GM21390 (cell line): Measurements from ENCODE around the gene PDE8A.

ENCODE experiments used
- ATAC-seq: cut with Tn5 transposase; IDR thresholded peaks from one replicate; pipeline ENCODE4 v1.9.1; 2021; ENCODE audit not compliant: unreplicated experiment

The PDE8A gene, protein sequence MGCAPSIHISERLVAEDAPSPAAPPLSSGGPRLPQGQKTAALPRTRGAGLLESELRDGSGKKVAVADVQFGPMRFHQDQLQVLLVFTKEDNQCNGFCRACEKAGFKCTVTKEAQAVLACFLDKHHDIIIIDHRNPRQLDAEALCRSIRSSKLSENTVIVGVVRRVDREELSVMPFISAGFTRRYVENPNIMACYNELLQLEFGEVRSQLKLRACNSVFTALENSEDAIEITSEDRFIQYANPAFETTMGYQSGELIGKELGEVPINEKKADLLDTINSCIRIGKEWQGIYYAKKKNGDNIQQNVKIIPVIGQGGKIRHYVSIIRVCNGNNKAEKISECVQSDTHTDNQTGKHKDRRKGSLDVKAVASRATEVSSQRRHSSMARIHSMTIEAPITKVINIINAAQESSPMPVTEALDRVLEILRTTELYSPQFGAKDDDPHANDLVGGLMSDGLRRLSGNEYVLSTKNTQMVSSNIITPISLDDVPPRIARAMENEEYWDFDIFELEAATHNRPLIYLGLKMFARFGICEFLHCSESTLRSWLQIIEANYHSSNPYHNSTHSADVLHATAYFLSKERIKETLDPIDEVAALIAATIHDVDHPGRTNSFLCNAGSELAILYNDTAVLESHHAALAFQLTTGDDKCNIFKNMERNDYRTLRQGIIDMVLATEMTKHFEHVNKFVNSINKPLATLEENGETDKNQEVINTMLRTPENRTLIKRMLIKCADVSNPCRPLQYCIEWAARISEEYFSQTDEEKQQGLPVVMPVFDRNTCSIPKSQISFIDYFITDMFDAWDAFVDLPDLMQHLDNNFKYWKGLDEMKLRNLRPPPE

GRCh38 chr15:84981711-84982300 is at the start of gene PDE8A:
Gene PDE8A (plus strand): TSS chr15:84981856. CDS start chr15:84982163, 307 bp downstream.
- peak; percentile 33 for ATAC-seq

DNA sequence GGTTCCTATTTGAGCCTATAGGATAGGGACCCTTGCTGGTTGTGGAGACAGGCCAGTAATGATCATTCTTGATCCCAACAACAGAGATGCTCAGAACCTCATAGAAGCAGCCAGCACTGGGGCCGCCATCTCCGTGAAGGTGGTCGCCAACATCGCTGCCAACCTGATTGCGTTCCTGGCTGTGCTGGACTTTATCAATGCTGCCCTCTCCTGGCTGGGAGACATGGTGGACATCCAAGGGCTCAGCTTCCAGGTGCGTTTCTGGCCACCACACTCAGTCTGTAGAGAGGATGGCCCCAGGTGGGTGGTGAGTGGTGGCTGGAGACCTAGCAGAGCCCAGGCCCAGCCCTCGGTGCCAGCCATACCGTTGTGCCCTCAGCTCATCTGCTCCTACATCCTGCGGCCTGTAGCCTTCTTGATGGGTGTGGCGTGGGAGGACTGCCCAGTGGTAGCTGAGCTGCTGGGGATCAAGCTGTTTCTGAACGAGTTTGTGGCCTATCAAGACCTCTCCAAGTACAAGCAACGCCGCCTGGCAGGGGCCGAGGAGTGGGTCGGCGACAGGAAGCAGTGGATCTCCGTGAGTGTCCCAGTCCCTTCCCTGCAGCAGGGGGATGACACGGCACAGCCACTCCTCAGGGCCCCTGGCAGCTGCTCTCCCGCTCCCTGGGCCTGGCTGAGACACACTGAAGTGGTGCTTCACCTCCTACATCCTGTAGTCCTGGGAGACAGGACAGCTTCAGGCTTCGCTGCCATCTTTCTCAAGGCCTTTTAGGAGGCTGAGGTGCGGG is 46.5 kb upstream of the PDE8A start:
- ATAC-seq = no peak

- no peak for ATAC-seq
These were observed 44.5 kb upstream of the PDE8A start for GRCh38 chr15:84937144-84937543.

DNA sequence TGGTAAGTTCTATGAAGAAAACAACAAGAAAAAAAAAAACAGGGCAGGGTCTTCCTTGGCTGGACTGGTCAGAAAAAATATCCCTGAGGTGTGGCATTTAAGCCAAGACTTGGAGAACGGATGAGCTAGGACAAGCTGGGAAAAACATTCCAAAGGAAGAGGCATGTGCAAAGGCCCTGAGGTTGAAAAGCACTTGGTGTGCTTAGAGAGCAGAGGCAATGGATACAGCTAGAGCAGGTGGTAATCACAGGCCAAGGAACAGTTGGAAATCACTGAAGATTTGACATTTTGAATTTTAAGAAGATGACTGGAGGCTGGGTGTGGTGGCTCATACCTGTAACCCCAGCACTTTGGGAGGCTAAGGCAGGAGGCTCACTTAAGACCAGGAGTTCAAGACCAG is 42.9 kb upstream of the PDE8A start:
- ATAC-seq = no peak

- no peak for ATAC-seq
These were observed 41.3 kb upstream of the PDE8A start for GRCh38 chr15:84940399-84940798.

- no peak for ATAC-seq
These were observed 39.2 kb upstream of the PDE8A start for GRCh38 chr15:84942456-84942855.

- ATAC-seq = no peak
These were observed 37.3 kb upstream of the PDE8A start for GRCh38 chr15:84944311-84944710.

DNA sequence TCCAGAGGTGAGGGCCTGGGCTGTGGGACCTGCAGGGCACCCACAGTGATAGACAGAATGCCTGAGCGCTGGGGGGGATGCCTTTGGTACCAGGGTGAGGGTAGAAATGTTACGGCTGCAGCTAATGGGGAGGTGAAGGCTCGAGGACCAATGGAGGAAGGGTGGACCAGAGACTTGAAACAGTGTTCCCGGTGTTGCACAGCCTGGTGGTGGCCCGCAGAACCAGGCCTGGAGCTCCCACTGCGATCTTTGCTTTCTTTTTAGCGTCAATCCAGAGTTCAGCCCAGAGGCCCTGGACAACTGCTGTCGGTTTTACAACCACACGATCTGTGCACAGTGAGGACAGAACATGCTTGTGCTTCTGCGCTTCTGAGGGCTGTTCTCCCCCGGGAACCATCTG is 36.8 kb upstream of the PDE8A start:
- no peak for ATAC-seq

- ATAC-seq = no peak
These were observed 34.7 kb upstream of the PDE8A start for GRCh38 chr15:84946772-84947489.

DNA sequence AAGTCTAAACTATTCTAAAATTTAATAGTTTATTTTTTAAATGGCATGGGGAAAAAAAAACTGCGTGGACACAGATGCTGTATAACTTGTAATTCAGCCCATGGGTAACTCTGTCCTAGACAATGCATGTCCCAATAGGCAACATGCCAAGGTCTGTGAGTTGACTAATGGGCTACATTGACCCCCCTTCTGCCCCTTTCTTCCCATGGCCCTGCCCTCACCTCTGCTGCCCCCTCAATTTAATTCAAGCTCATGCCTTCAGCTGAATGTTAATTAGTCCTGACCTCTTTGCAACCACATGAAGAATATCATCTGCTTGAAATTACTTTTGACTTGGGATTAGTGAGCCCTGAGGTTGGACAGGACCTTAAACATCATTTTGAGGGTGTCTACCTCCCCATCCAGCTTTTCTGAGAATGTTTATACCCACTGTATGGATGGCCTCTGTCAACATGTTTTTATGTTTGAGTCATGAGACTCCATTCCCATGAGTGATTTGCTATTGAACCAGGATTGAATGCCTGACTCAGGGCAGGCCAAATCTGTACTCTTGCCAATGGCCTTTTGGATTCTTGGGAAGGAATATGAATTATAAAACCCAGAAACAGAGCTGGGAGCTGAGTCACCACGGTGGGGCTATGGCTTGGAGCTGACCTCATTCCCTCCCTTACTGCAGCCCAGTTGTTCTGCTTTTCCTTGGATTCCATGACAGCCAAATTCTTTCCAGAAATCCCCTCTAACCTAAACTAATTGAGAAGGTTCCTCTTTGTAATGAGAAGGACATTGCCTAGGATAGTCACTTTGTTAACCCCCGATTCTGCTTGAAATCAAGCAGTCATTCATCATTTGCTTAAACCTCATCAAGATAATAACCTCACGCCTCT is 33.5 kb upstream of the PDE8A start:
- no peak for ATAC-seq

- no peak for ATAC-seq
These were observed 32.6 kb upstream of the PDE8A start for GRCh38 chr15:84949043-84949442.

DNA sequence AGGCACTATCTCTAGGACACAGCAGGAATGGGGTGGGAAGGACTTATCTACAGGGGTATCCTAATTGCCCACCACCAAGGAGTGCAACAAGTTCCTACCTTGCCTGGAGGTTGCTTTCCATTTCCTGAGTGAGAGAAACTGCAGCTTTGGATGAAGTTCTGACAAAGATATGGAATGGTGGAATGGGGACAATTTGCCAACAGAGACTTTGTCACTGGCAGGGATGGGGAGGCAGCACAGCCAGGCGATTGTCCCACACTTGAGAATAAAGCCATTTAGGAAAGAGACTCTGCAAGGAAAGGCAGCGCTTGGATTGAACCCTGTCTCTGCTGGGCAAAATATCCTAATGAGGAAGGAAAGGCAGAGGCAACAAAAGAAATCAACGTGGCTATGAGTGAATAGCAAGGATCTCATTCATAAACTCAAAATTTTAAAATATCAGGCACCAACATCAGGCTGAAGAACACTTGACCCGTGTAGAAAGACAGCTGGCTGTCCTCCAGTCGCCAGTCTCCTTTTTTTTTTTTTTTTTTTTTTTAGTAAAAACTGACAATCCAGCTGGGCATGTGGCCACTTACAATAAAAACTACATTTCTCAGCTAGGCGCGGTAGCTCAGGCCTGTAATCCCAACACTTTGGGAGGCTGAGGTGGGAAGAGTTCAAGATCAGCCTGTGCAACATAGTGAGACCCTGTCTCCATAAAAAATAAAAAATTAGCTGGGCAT is 31.6 kb upstream of the PDE8A start:
- no peak for ATAC-seq

- no peak for ATAC-seq
These were observed 31.0 kb upstream of the PDE8A start for GRCh38 chr15:84950570-84951111.

DNA sequence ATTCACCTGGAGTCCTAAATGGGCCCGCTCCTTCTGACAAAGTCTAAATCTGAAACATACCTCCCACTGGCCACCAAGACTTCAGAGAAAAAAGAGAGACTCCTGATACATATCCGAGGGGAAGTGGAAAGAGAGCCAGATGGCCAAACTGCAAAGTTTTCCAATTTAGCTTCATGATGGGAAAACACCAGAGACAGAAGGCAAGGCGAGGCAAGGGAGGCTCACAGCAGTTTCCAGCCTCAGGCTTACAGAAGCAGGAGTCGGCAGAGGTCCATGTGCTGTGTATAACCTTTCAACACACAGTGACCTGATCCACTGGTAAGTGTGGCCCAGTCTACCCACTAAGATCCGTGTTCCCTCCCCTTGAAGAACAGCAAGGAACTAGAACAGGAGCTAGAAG is 29.9 kb upstream of the PDE8A start:
- ATAC-seq = no peak

DNA sequence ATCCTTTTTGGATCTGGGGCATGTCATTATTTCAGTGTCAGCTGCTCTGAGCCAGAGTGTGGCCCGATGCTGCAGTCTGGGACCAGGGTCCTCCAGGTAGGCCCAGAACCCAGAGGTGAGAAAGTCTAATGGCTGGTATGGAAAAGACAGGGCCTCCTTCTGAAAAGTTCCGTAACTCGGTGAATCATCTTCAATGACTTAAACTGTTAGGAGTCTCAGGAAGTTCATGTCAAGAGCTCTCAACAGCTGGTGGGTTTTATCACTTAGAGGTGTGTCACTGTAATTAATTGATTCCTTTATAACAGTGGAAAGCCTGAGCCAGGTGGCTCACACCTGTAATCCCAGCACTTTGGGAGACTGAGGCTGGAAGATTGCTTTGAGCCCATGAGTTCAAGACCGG is 28.5 kb upstream of the PDE8A start:
- ATAC-seq = no peak

DNA sequence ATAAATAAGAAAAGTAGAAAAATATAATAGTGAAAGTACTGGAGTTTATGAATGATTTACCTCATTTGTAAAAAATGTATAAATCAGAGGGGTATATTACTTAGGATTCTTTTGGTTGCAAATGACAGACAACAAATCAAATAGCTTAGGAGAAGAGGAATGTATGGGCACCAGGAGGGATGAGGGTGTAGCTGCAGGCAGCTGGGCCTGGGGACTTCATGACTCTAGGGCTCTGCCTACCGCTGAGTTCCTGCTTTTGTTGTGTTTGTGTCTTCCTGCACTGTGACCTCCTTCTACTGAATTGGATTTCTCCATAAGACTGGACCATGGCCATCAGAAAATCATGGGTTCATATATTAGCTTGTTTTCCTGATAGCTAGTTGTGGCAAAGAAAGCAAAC is 27.9 kb upstream of the PDE8A start:
- ATAC-seq = no peak

GRCh38 chr15:84955089-84955848 is 26.4 kb upstream of the PDE8A start:
- peak; percentile 57 for ATAC-seq

DNA sequence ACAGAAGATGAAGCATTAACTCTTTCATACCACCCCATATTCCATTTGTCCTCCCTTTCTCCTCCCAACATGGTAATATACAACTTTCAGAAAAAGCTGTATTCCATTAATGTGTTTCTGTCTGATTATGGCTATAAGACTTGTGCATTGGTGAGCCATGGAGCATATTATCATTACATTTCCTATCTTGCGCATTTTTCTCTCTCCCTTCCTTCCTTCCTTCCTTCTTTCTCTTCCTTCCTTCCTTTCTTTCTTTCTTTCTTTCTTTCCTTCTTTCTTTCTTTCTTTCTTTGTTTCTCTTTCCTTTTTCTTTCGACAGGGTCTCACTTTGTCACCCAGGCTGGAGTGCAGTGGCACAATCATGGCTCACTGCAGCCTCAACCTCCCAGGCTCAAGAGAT is 25.5 kb upstream of the PDE8A start:
- no peak for ATAC-seq
